ENCODE measurements around the gene STK11. TPM values are rescaled to one million over a fixed set of nuclear protein-coding genes. Genes with fewer than 3 reads are reported as not detected.

Gene STK11
- total and polyA plus RNA-seq, 7 donors = 64.9 to 133 (median 85.9) TPM

- H3K4me3 ChIP-seq = no peak overlapping the region
- no peaks in the 10 kb centered on the region for H3K36me3 ChIP-seq (ENCODE audit: insufficient read depth in 1 of 2, low read depth in 1 of 2)
- WGBS, 3 donors = 94 to 96% (median 94%) methylated on average over 10 of the region's 10 CpGs
- peaks cover 0 to 12% (median 2%) of the 10 kb centered on the region in 3 donors for H3K27me3 ChIP-seq (ENCODE audit: insufficient read depth in 3 of 3, low read length in 2 of 3)
- intact Hi-C loops (cut with DNase I) = loop anchor here in 1 of 2 donors (5.0 kb wide), 1 partner anchor 55 kb away; no protein-coding TSS in a partner anchor
- H3K9me3 ChIP-seq = no peaks in the 10 kb centered on the region
- no peak overlapping the region for H3K27ac ChIP-seq
- ATAC-seq (no peak), DNase-seq (no peak)
- H3K4me1 ChIP-seq = peaks cover 8% of the 10 kb centered on the region
- TF ChIP-seq CTCF (IDR thresholded peaks at IDR 0.05) = no peak
These were observed 23.5 kb upstream of the STK11 start for GRCh38 chr19:1182068-1182467.

DNA sequence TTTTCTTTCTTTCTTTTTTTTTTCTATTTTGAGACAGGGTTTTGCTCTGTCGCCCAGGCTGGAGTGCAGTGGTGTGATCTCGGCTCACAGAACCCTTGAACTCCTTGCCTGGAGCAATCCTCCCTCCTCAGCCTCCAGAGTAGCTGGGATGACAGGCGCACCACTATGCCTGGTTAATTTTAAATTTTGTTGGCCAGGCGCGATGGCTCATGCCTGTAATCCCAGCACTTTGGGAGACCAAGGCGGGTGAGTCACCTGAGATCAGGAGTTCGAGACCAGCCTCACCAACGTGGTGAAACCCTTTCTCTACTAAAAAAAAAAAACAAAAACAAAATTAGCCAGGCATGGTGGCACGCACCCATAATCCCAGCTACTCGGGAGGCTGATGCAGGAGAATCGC is 22.9 kb upstream of the STK11 start:
- DNase-seq = no peak
- H3K4me3 ChIP-seq = no peak overlapping the region
- H3K27ac ChIP-seq = no peak overlapping the region
- WGBS, 3 donors = 92% methylated on average over 9 to 11 of the region's 11 CpGs; no CpG with 5 or more reads in 1 of the 3 donors
- peaks cover 0 to 9% (median 2%) of the 10 kb centered on the region in 3 donors for H3K27me3 ChIP-seq (ENCODE audit: insufficient read depth in 3 of 3, low read length in 2 of 3)
- H3K4me1 ChIP-seq = peaks cover 2% of the 10 kb centered on the region
- intact Hi-C loops (cut with DNase I) = loop anchor here in 1 of 2 donors (5.0 kb wide), 1 partner anchor 55 kb away; no protein-coding TSS in a partner anchor
- H3K36me3 ChIP-seq (ENCODE audit: insufficient read depth in 1 of 2, low read depth in 1 of 2) = no peaks in the 10 kb centered on the region
- no peak for TF ChIP-seq CTCF (IDR thresholded peaks at IDR 0.05)
- ATAC-seq = no peak
- no peaks in the 10 kb centered on the region for H3K9me3 ChIP-seq

DNA sequence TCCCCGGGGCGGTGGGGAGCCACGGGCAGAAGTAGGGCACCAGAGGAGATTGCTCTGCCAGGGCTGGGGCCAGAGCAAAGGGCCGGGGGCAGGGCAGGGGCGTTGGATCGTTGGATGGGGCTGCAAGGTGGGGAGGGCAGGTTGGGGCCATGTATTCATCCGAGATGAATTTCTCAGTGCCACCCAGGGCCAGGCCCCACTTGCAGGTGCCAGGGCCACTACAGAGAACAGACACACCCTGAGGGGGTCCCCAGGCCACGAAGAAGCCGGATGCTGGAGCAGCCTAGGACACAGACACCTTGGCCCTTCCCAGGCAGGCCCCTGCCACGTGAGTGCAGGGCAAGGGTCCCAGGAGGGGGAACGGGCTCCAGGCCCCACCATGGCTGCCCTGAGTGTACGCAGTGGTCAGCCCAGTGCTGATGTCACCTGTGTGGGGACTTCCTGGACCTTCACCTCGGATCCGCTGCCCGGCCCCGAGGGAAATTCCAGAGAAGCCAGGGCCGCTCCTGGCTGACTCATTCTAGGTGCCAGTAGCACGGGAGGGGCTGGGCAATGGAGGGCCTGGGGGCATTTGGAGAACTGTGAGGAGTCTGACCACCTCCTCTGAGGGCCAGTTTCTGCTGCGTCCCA is 21.9 kb upstream of the STK11 start:
- 80 to 87% (median 85%) methylated on average over 19 of the region's 19 CpGs for WGBS, 3 donors
- peak in 1 of 4 donors; percentile 15 for ATAC-seq

GRCh38 chr19:1189419-1189818 is 16.2 kb upstream of the STK11 start:
- intact Hi-C loops (cut with DNase I) = no loop called here
- WGBS, 3 donors = 77 to 80% (median 78%) methylated on average over 9 of the region's 9 CpGs

More for the DNA sequence above, 21.9 kb upstream of the STK11 start:
- Histone ChIP-seq H3K27me3 (ENCODE audit: insufficient read depth in 3 of 3, low read length in 2 of 3) (peaks cover 0 to 6% (median 2%) of the 10 kb centered on the region in 3 donors), H3K9me3 (no peaks in the 10 kb centered on the region), H3K4me3 (no peak overlapping the region), H3K27ac (no peak overlapping the region), H3K36me3 (ENCODE audit: insufficient read depth in 1 of 2, low read depth in 1 of 2) (no peaks in the 10 kb centered on the region), H3K4me1 (no peaks in the 10 kb centered on the region)
- intact Hi-C loops (cut with DNase I) = loop anchor here in 1 of 2 donors (5.0 kb wide), 1 partner anchor 56 kb away; no protein-coding TSS in a partner anchor
- no peak for TF ChIP-seq CTCF (IDR thresholded peaks at IDR 0.05)
- DNase-seq = peak in 1 of 2 donors; percentile 46

More at GRCh38 chr19:1189419-1189818, 16.2 kb upstream of the STK11 start:
- no peak for ATAC-seq
- Histone ChIP-seq H3K27ac (no peak overlapping the region), H3K36me3 (ENCODE audit: insufficient read depth in 1 of 2, low read depth in 1 of 2) (no peaks in the 10 kb centered on the region), H3K4me1 (no peaks in the 10 kb centered on the region), H3K27me3 (ENCODE audit: insufficient read depth in 3 of 3, low read length in 2 of 3) (no peaks in the 10 kb centered on the region), H3K4me3 (no peak overlapping the region), H3K9me3 (no peaks in the 10 kb centered on the region)
- TF ChIP-seq CTCF (IDR thresholded peaks at IDR 0.05) = no peak
- DNase-seq = no peak
